AG10803 (cell line): ENCODE measurements around the gene FAM83E.

Experiments used
- DNase-seq: peaks from one replicate; pipeline ENCODE4 v3.0.0; 2010; ENCODE audit warnings: low read depth
- H3K4me3 ChIP-seq: 2 replicates; pipeline ENCODE4 v1.5.1; 2011; ENCODE audit warnings: mild to moderate bottlenecking, low read length, control low read depth
- TF ChIP-seq, protein P1 (sequence below): conservative IDR thresholded peaks from 2 replicates; pipeline ENCODE4 v1.5.1; 2011; ENCODE audit warnings: mild to moderate bottlenecking, low read length, control low read depth, inconsistent platforms

Gene FAM83E

DNA sequence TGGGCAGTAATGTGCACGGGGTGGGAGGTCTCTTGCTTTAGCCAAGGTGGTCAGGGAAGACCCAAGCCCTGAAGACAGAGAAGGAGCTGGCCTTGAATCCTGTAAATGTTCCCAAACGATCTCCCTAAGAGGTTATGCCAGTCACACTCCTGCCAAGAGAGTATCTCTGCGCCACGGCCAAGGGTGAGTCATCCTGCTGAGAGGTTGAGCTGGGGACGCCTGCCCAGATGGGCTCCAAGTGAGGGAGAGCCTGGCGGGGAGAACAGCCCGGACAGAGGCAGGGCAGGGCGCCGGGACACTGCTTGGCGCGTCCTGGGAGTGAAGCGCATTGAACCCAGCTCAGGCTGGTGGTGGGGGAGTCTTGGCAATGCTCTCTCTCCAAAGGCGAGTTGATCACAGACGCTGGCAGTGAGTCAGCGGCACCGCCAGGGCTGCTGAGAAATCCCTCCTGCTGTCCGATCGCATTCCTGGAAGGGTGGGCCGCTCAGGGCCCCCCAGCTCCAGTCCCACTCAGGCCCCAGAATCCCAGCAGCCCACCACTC is 46.5 kb downstream of the FAM83E start:
- TF ChIP-seq, protein P1, sequence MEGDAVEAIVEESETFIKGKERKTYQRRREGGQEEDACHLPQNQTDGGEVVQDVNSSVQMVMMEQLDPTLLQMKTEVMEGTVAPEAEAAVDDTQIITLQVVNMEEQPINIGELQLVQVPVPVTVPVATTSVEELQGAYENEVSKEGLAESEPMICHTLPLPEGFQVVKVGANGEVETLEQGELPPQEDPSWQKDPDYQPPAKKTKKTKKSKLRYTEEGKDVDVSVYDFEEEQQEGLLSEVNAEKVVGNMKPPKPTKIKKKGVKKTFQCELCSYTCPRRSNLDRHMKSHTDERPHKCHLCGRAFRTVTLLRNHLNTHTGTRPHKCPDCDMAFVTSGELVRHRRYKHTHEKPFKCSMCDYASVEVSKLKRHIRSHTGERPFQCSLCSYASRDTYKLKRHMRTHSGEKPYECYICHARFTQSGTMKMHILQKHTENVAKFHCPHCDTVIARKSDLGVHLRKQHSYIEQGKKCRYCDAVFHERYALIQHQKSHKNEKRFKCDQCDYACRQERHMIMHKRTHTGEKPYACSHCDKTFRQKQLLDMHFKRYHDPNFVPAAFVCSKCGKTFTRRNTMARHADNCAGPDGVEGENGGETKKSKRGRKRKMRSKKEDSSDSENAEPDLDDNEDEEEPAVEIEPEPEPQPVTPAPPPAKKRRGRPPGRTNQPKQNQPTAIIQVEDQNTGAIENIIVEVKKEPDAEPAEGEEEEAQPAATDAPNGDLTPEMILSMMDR: no peak
- H3K4me3 ChIP-seq: 0 out of 2 replicates have a peak overlapping the region, but pooled peaks have one; percentile 9
- DNase-seq: peak; percentile 92

DNA sequence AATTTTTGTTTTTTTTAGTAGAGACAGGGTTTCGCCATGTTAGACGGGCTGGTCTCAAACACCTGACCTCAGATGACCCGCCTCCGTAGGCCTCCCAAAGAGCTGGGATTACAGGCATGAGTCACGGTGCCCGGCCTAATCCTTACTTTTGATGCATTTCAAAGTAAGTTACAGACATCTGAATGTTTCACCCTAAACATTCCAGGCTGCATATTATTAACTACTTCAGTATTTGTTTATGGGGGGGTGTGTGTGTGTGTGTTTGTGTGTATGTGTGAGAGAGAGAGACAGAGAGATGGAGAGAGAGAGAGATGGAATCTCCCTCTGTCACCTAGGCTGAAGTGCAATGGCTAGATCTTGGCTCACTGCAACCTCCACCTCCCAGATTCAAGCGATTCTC is 49.8 kb downstream of the FAM83E start:
- peak; percentile 60 for DNase-seq
- TF ChIP-seq, protein P1: no peak
- H3K4me3 ChIP-seq: no peak overlapping the region
